Uterus (tissue), 2 donors: ENCODE data around the gene SCAMP4.

Experiments
- CTCF ChIP-seq, 4 experiments: fragments of 200-600 bp in 2 of 4; fragments of 450-650 bp in 2 of 4; sonication (generic) in 2 of 4; IDR thresholded peaks; one replicate each; pipeline ENCODE4 v1.5.1; 2016 to 2019; ENCODE audit warnings: antibody characterized with exemption in 4 of 4, mild to moderate bottlenecking in 2 of 4, moderate library complexity in 1 of 4
- POLR2A ChIP-seq, 2 donors: fragments of 450-650 bp; IDR thresholded peaks; one replicate each; pipeline ENCODE4 v1.6.1; 2016; ENCODE audit warnings: antibody characterized with exemption in 2 of 2, mild to moderate bottlenecking in 1 of 2, moderate library complexity in 1 of 2

GRCh38 chr19:1968279-1969175, 63.3 kb downstream of the SCAMP4 start:
- no peak for TF ChIP-seq POLR2A (IDR thresholded peaks at IDR 0.05)
- no peak for TF ChIP-seq CTCF (IDR thresholded peaks at IDR 0.05)
